ENCODE results near the gene SLC22A23. TPM values are rescaled to one million over a fixed set of nuclear protein-coding genes. Genes with fewer than 3 reads are reported as not detected.

Gene SLC22A23
- total RNA-seq, 4 donors from 2014 or later: 9.0 to 25.1 (median 13.9) TPM

DNA sequence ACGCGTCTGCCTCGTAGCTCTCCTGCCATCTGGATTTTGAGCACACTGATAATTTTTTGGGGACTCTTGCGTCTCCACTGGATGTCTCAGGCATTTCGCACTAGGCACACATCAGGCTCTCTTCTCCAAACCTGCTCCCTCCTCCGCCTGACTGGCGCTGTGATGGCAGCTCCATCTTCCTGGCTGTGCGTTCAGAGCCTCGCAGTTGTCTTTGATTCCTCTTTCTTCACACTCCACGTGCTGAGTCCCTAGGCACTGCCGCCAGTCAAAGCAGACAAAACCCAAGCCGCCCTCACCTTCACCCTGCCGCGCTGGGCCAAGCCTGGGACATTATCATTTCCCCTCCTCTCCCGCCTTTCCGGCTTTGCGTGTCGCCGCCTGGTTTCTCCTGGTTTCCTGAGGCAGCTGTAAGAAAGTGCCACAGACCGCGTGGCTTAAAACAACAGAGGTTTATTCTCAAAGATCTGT lies 197.3 kb downstream of the SLC22A23 start:
- TF ChIP-seq, protein P1, sequence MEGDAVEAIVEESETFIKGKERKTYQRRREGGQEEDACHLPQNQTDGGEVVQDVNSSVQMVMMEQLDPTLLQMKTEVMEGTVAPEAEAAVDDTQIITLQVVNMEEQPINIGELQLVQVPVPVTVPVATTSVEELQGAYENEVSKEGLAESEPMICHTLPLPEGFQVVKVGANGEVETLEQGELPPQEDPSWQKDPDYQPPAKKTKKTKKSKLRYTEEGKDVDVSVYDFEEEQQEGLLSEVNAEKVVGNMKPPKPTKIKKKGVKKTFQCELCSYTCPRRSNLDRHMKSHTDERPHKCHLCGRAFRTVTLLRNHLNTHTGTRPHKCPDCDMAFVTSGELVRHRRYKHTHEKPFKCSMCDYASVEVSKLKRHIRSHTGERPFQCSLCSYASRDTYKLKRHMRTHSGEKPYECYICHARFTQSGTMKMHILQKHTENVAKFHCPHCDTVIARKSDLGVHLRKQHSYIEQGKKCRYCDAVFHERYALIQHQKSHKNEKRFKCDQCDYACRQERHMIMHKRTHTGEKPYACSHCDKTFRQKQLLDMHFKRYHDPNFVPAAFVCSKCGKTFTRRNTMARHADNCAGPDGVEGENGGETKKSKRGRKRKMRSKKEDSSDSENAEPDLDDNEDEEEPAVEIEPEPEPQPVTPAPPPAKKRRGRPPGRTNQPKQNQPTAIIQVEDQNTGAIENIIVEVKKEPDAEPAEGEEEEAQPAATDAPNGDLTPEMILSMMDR (IDR thresholded peaks at IDR 0.05; ENCODE audit: low read depth): no peak

DNA sequence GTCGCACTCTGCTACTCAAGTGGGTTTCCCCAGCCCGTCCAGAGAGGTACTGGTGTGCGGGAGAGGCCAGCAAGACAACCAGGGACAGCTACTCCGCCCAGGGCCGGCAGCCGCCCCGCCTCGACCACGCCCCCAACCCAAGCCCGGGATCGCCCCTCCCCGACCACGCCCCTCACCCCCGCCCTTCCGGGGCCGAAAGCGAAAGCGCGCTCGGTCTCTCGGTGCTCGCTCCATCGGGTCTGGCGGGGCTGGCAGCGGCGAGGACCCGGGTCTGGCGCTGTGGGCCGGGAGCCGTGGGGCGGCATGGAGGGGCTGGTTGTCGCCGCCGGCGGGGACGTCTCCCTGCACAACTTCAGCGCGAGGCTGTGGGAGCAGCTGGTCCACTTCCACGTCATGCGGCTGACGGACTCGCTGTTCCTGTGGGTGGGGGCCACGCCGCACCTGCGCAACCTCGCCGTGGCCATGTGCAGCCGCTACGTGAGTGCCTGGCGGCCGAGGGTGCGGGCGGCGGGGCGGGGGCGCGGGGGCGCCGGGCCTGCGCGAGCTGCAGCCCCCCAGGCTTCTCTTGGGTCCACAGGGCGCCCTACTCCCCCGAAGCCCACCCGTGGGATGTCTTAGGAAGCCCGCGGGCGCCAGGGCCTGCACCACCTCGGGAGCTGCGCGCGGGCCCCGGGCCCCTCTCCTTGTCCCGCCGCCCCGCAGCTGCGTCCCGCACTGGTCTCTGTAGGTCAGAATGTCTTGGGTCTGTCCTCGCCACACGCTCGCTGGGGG lies 197.9 kb downstream of the SLC22A23 start, which contains the start of gene PSMG4:
PSMG4 (plus strand) TSS at position 228 of the 771 bp plus-strand sequence; CDS start at position 304, 76 bp downstream.
- TF ChIP-seq, protein P1 (IDR thresholded peaks at IDR 0.05; ENCODE audit: low read depth): no peak

DNA sequence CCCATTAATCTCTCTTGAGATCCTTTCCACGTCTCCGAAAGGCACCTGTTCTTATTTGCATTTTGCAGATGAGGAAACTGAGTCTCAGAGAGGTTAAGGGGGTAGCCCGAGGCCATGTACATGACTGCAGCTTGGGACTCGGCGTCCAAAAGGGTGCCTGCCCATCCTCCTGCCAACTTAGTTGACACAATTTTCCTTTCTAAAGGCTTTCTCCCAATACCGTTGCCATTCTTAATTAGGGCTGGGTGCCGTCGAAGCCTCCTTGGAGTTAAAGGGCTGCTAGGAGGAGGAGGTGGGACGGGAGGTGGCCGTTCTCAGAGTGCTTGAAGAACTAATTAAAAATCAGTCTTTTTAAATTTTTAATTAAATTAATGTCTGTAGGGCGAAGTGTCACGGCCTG lies 198.6 kb downstream of the SLC22A23 start:
- TF ChIP-seq, protein P1 (IDR thresholded peaks at IDR 0.05; ENCODE audit: low read depth): no peak

DNA sequence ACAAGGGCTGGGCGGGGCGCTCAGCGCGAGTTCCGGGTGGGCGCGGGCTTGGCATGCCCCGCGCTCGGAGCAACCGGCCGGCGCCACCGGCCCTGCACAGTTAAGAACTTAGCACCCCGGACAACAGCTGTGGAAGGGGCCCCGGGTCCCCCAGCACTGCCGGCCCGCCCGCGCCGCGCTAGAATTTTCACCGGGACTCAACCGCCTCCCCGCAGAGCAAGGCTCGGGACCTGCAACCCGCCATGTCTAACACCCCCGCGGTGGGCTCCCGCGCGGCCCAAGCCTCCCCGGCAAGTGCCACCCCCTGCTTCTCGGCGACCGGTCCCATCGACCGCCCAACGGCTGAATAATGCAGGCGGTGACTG lies 203.3 kb downstream of the SLC22A23 start:
- TF ChIP-seq, protein P1 (IDR thresholded peaks at IDR 0.05; ENCODE audit: low read depth): no peak

DNA sequence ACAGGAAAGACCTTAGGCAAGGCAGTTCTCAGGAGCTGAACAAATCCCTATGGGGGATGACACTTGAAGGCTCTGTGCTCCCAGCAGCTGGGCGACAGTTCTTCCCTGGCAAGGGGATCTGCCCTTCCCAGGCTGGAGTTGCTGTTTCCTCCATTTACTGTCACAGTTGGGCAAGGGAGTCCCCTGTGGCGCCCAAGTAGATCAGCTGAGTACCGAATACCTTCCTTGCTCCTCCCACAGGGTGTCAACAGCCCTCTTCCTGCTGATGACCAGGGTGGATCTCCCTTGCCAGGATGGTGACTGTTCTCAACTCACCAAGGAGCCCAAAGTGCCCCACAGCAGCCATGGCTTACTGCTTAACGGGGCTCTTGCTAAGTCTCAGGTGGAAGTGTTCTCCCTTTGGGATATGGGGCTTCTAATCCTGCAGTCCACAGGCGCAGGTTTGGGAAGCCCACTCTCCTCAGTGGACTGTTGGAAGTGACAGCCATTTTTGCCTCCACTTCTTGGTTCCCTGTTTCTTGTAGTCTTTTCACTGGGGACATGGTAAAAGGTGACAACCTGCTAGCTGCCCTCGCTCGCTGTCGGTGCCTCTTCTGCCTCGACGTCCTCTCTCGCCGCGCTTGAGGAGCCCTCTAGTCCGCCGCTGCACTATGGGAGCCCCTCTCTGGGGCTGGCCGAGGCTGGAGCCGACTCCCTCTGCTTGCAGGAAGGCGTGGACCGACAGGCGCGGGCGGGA lies 203.8 kb downstream of the SLC22A23 start:
- TF ChIP-seq, protein P1 (IDR thresholded peaks at IDR 0.05; ENCODE audit: low read depth): no peak

DNA sequence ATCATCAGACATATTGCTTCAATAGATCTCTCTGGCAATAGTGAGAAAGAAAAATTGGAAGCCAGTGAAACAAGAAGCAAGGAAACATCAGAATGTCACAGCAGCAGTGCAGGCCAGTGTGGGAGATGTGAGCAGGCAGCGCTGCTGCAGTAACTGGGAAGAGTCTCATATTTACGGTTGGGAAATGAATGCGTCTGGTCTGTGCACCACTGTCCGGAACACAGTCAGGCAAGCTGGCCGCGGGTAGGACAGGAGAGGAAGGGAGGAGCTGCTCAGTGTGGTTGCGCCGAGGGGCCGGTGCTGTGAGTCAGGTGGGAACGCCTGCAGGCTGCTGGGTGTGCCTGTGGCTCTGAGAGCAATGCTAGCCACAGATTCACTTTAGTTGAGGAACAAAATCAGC lies 204.5 kb downstream of the SLC22A23 start:
- TF ChIP-seq, protein P1 (IDR thresholded peaks at IDR 0.05; ENCODE audit: low read depth): no peak
